Measurements from ENCODE around the gene C19orf25.

DNA sequence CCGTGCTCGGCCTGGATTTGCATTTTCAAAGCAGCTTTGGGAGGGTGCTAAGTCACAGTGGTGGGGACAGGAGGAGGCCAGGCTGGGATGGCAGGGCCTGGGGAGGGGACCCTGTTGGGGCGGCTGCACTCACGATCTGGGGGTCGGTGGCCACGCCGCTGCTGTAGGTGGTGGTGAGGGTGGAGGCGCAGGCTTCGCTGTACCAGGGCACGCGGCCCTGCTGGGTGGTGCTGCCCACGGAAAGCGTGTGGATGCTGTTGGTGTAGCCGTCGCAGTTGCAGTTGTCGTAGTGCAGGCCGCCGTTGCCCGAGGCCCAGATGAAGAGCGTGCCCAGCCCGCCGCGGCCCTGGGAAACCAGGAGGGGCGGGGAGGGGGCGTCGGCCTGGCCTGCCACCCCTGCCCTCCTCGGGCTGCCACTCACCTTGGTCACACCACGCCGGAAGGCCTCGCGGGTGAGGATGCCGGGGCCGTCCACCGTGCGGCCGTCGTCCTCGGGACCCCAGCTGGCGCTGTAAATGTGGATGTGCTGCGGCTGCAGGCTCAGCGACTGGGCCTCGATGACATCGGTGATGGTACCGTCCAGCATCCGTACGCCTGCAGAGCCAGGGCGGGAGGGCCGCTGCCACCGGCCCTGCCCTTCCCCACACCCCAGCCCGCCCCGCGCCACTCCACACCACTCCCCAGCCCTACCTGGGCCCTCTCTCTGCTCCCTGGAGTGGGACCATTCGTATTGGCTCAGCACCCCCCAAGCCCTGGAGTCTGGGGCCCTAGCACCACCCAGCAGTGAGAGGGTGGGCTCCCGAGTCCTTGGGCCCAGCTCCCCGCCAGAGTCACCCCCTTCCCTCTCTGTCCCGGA lies 7.9 kb upstream of the C19orf25 start:
- TF ChIP-seq POU2F2 (IDR thresholded peaks at IDR 0.05; ENCODE audit: low read depth, low read length) = no peak
- TF ChIP-seq POLR2AphosphoS5 (IDR thresholded peaks at IDR 0.05; ENCODE audit: low read depth, low read length) = no peak
